ENCODE measurements around the gene ZNF804A.

Gene ZNF804A

DNA sequence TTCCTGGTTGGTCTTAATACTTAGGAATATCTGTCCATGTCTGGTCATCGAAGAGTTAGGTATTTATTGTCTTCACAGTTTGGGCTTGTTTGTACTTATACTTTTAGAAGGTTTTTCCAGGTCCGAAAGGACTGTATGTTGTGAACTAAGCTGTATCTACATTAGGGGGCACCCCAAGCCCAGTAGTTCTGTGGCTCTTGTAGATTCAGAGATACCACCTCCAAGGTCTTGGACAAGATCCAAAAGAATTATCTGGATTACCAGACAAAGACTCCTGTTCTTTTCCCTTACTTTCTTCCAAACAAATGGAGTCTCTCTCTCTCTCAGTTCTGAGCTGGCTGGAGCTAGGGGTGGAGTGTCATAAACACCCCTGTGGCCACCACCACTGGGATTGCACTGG lies 328.7 kb downstream of the ZNF804A start:
- TF ChIP-seq, protein P1, sequence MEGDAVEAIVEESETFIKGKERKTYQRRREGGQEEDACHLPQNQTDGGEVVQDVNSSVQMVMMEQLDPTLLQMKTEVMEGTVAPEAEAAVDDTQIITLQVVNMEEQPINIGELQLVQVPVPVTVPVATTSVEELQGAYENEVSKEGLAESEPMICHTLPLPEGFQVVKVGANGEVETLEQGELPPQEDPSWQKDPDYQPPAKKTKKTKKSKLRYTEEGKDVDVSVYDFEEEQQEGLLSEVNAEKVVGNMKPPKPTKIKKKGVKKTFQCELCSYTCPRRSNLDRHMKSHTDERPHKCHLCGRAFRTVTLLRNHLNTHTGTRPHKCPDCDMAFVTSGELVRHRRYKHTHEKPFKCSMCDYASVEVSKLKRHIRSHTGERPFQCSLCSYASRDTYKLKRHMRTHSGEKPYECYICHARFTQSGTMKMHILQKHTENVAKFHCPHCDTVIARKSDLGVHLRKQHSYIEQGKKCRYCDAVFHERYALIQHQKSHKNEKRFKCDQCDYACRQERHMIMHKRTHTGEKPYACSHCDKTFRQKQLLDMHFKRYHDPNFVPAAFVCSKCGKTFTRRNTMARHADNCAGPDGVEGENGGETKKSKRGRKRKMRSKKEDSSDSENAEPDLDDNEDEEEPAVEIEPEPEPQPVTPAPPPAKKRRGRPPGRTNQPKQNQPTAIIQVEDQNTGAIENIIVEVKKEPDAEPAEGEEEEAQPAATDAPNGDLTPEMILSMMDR (conservative IDR thresholded peaks at IDR 0.05) = no peak

DNA sequence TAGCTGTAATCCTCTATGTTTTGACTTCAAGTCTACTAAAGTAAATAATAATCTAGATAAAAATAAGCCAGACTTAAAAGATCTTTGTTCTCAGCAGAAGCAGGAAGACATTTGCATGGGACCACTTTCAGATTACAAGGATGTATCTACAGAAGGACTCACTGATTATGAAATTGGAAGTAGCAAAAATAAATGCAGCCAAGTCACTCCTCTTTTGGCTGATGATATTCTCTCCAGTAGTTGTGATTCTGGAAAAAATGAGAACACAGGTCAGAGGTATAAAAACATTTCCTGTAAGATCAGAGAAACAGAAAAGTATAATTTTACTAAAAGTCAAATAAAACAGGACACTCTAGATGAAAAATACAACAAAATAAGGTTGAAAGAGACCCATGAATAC lies 338.4 kb downstream of the ZNF804A start:
- TF ChIP-seq, protein P1 (conservative IDR thresholded peaks at IDR 0.05) = no peak

More for the DNA sequence above, 328.7 kb downstream of the ZNF804A start:
- no peak overlapping the region for H3K27ac ChIP-seq

DNA sequence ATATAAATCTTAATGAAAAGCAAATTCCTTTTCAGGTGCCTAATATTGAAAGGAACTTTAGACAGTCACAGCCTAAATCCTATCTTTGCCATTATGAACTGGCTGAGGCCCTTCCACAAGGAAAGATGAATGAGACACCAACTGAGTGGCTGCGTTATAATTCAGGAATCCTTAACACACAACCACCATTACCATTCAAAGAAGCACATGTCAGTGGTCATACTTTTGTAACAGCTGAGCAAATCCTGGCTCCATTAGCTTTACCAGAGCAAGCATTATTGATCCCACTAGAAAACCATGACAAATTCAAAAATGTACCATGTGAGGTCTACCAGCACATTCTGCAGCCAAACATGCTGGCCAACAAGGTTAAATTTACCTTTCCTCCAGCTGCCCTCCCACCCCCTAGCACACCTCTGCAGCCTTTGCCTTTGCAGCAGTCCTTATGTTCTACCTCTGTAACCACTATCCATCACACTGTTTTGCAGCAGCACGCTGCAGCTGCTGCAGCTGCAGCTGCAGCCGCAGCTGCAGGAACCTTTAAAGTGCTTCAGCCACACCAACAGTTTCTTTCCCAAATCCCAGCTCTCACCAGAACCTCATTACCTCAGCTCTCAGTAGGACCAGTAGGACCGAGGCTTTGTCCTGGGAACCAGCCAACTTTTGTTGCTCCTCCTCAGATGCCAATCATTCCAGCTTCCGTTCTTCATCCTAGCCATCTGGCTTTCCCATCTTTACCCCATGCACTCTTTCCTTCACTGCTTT lies 340.1 kb downstream of the ZNF804A start:
- TF ChIP-seq, protein P1 (conservative IDR thresholded peaks at IDR 0.05) = no peak
- no peak overlapping the region for H3K27ac ChIP-seq

More for the DNA sequence above, 338.4 kb downstream of the ZNF804A start:
- H3K27ac ChIP-seq = no peak overlapping the region

GRCh38 chr2:184945326-184945725 lies 347.0 kb downstream of the ZNF804A start:
- no peak overlapping the region for H3K27ac ChIP-seq
- TF ChIP-seq, protein P1 (conservative IDR thresholded peaks at IDR 0.05) = no peak

DNA sequence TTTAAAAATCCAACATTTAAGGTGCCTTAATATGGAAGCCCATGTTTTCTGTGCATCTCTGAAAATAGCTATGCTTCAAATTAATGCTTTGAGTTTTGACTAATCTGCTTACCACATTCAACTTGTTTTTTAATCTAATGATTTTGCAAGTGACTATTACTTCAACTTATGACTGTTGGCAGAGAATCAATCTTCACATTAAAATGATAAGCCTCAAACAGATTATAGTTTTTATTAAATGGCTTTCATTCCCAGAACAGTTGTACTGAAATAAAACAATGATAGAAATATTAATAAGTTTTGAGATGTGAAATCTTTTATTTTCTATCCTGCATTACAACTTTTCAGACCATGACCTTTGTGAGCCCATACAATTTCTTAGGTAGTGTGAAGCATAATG lies 347.5 kb downstream of the ZNF804A start:
- H3K27ac ChIP-seq = no peak overlapping the region
- TF ChIP-seq, protein P1 (conservative IDR thresholded peaks at IDR 0.05) = no peak

- H3K27ac ChIP-seq = no peak overlapping the region
- TF ChIP-seq, protein P1 (conservative IDR thresholded peaks at IDR 0.05) = no peak
These were observed 358.5 kb downstream of the ZNF804A start for GRCh38 chr2:184956856-184957255.

DNA sequence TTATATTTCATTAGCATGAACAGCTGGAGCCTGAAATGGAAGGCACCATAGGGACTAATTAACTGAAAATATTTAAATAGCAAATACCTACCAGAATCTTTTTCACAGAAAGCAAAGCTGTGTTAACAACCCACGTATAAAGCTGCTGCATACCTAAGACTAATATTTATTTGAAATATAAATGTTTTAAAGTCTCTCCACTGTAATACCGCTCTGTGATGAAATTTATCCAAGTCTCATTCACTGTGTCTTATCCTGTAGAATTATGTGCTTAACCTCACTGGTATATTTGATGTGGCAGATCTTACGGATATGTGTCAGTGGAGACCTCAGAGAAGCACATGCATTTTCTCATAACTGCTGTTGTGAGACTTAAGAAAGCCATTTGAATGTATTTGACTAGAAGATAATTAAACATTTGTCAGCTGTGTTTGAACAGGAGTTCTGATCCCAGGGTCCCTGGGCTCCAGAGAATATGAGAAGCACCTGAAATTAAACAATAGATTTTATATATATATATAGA lies 373.3 kb downstream of the ZNF804A start:
- H3K27ac ChIP-seq = no peak overlapping the region
- TF ChIP-seq, protein P1 (conservative IDR thresholded peaks at IDR 0.05) = no peak
